ENCODE measurements around the gene WSCD2.

DNA sequence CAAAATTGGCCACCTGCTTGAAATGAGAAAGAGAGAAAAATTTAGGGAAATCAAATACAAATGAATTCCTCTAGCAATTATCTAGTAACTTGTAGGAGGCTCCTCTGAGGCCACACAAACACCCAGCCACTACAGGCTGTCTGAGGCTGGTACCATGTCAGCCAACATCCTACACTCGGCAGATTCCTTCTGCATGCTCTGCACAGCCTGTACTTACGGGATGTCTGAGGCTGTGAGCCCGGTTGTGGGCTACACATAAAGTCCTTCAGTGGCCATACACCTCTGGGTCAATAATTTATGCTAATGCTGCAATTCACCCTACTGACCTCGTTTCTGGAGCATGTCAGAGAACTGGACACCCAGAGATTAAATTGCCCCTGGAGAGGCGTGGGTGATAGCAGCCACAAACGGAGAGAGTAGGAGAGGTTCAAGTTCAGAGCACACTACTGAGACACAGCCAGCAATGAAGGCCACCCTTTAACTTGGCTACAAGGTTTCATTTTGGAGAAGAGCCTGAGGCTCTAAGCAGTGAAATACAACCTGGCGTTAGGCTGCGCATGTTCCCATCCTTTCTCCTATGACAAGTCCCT, 28.9 kb downstream of the WSCD2 start:
- TF ChIP-seq CTCF (conservative IDR thresholded peaks at IDR 0.05; ENCODE audit: low read length) (no peak), EZH2phosphoT487 (IDR thresholded peaks at IDR 0.05; ENCODE audit: borderline replicate concordance, low read depth, low read length) (no peak)
